B cell (primary cell): Measurements from ENCODE around the gene MAP3K1. TPM values are rescaled to one million over a fixed set of nuclear protein-coding genes. Genes with fewer than 3 reads are reported as not detected.
A peak's percentile ranks its signal among the peaks of the same experiment; 100 is the strongest.

ENCODE experiments used
- ATAC-seq: fragments of 200-7000 bp; cut with Tn5 transposase; one replicate; pipeline ENCODE4 v1.10.0; 2021; ENCODE audit warnings: low read depth, mild to moderate bottlenecking, moderate number of reproducible peaks, moderate library complexity
- CTCF ChIA-PET: fragments of 350-600 bp; sonication (Branson Sonifier 250); formaldehyde crosslinking; loops from one replicate; lab custom pipeline; 2021; ENCODE audit warnings: antibody characterized with exemption, inconsistent platforms; lab: Charles Lee
- POLR2A ChIA-PET: fragments of 350-600 bp; sonication (Branson Sonifier 250); formaldehyde crosslinking; loops from one replicate; lab custom pipeline; 2021; ENCODE audit warnings: antibody characterized with exemption; lab: Charles Lee
- DNase-seq: peaks from one replicate; pipeline ENCODE4 v3.0.0; 2013
- H2AFZ ChIP-seq: 2 replicates; pipeline ENCODE4 v1.6.1; 2012; ENCODE audit warnings: mild to moderate bottlenecking, low read depth, low read length; ENCODE audit not compliant: insufficient read depth, poor library complexity, severe bottlenecking
- H3K27ac ChIP-seq, 2 donors: 1 replicate in 1 of 2; 2 replicates in 1 of 2; pipeline ENCODE4 v1.5.1; 2012 to 2013; ENCODE audit warnings: low read length in 2 of 2, mild to moderate bottlenecking in 2 of 2, moderate library complexity in 1 of 2
- H3K27me3 ChIP-seq, 4 experiments: fragments of 200-600 bp in 1 of 4; sonication (generic) in 1 of 4; replicated peaks in 1 of 4; 1 replicate in 2 of 4; 2 replicates in 2 of 4; pipeline versions ENCODE4 v1.6.1 to v1.7.0; 2013 to 2016; ENCODE audit warnings: low read length in 3 of 4, mild to moderate bottlenecking in 2 of 4, mixed read lengths in 1 of 4, moderate library complexity in 1 of 4; ENCODE audit not compliant: insufficient read depth in 4 of 4, control insufficient read depth in 3 of 4; ENCODE audit errors: control extremely low read depth in 1 of 4
- H3K36me3 ChIP-seq, 2 experiments: replicated peaks in 1 of 2; 1 replicate in 1 of 2; 2 replicates in 1 of 2; pipeline versions ENCODE4 v1.6.1 to v1.7.1; 2013; ENCODE audit warnings: low read length in 1 of 2; ENCODE audit not compliant: insufficient read depth in 2 of 2, control insufficient read depth in 1 of 2; ENCODE audit errors: control extremely low read depth in 1 of 2, extremely low read depth in 1 of 2
- H3K4me1 ChIP-seq, 2 donors: fragments of 200-600 bp in 1 of 2; sonication (generic) in 1 of 2; 1 replicate in 1 of 2; 2 replicates in 1 of 2; pipeline versions ENCODE4 v1.5.1 to v1.6.1; 2013 to 2017; ENCODE audit warnings: low read length in 2 of 2; ENCODE audit not compliant: control insufficient read depth in 2 of 2, insufficient read depth in 2 of 2
- H3K4me2 ChIP-seq: replicated peaks from 2 replicates; pipeline ENCODE3; 2012; ENCODE audit warnings: mild to moderate bottlenecking, low read depth, low read length; ENCODE audit not compliant: poor library complexity, severe bottlenecking
- H3K4me3 ChIP-seq, 5 experiments: fragments of 200-600 bp in 1 of 5; sonication (generic) in 1 of 5; 1 replicate in 3 of 5; 2 replicates in 2 of 5; pipeline versions ENCODE4 v1.5.1 to v1.7.0; 2011 to 2016; ENCODE audit warnings: low read length in 4 of 5, mild to moderate bottlenecking in 4 of 5, low read depth in 2 of 5, control low read depth in 1 of 5, moderate library complexity in 1 of 5; ENCODE audit not compliant: insufficient read depth in 1 of 5; ENCODE audit errors: control extremely low read depth in 1 of 5, extremely low read depth in 1 of 5
- H3K79me2 ChIP-seq: fragments of 200-600 bp; sonication (generic); one replicate; pipeline ENCODE4 v1.6.0; 2016; ENCODE audit warnings: low read length; ENCODE audit not compliant: control insufficient read depth, insufficient read depth
- H3K9ac ChIP-seq: fragments of 200-600 bp; sonication (generic); 2 replicates; pipeline ENCODE4 v1.6.1; 2017; ENCODE audit warnings: mild to moderate bottlenecking, low read length, moderate library complexity
- H3K9me3 ChIP-seq, 3 donors: one replicate each; pipeline versions ENCODE4 v1.6.1 to v1.7.1; 2013; ENCODE audit warnings: low read length in 2 of 3; ENCODE audit not compliant: control insufficient read depth in 2 of 3, insufficient read depth in 1 of 3; ENCODE audit errors: control extremely low read depth in 1 of 3
- H4K20me1 ChIP-seq: 2 replicates; pipeline ENCODE4 v1.6.0; 2012; ENCODE audit warnings: mild to moderate bottlenecking, low read length; ENCODE audit not compliant: insufficient read depth, control insufficient read depth, poor library complexity, severe bottlenecking
- H3K27ac Mint-ChIP-seq: one replicate; pipeline ENCODE4 v1.8.0; 2021; ENCODE audit warnings: mixed read lengths
- H3K27me3 Mint-ChIP-seq: one replicate; pipeline ENCODE4 v1.8.0; 2021; ENCODE audit warnings: mixed read lengths
- H3K4me1 Mint-ChIP-seq: one replicate; pipeline ENCODE4 v1.8.0; 2021; ENCODE audit warnings: mixed read lengths
- H3K4me3 Mint-ChIP-seq: one replicate; pipeline ENCODE4 v1.8.0; 2021; ENCODE audit warnings: mixed read lengths
- H3K9me3 Mint-ChIP-seq: one replicate; pipeline ENCODE4 v1.8.0; 2022; ENCODE audit warnings: mixed read lengths; ENCODE audit not compliant: insufficient read depth
- EZH2 ChIP-seq: IDR thresholded peaks from 2 replicates; pipeline ENCODE4 v1.6.1; 2012; ENCODE audit warnings: borderline replicate concordance, low read depth, mild to moderate bottlenecking, moderate library complexity, low read length; ENCODE audit not compliant: insufficient read depth, poor library complexity, severe bottlenecking
- WGBS: methylation state at CpG from one replicate; pipeline ENCODE4 v1.1.5; 2013; ENCODE audit warnings: missing lambda C conversion rate; ENCODE audit not compliant: insufficient coverage; 5-methylcytosine and 5-hydroxymethylcytosine counted together
- intact Hi-C: fragments of 100-400 bp; cut with micrococcal nuclease; formaldehyde crosslinking; loops from one replicate; pipeline ENCODE4 v1.10.0; 2022
- polyA plus RNA-seq: library from polyadenylated mRNA; depleted of rRNA; stranded (reverse); fragments of >200 nt; gene quantifications from 2 replicates; pipeline ENCODE4 v1.2.3, GENCODE V29; 2012
- total RNA-seq, 2 donors: library from RNA; stranded (reverse); fragments of 120-200 nt in 1 of 2; gene quantifications; 1 replicate in 1 of 2; 2 replicates in 1 of 2; pipeline versions ENCODE4 v1.2.3 to v1.2.4, GENCODE V29; 2013 to 2022
- TF ChIP-seq, protein P1 (sequence below): fragments of 200-600 bp; IDR thresholded peaks from one replicate; pipeline ENCODE4 v1.8.0; 2022; ENCODE audit warnings: antibody characterized with exemption, mild to moderate bottlenecking

The MAP3K1 gene
- total and polyA plus RNA-seq, 2 donors (not counting 1 experiment from before 2014, with no cell fraction given) = 51.7 to 160 TPM

DNA sequence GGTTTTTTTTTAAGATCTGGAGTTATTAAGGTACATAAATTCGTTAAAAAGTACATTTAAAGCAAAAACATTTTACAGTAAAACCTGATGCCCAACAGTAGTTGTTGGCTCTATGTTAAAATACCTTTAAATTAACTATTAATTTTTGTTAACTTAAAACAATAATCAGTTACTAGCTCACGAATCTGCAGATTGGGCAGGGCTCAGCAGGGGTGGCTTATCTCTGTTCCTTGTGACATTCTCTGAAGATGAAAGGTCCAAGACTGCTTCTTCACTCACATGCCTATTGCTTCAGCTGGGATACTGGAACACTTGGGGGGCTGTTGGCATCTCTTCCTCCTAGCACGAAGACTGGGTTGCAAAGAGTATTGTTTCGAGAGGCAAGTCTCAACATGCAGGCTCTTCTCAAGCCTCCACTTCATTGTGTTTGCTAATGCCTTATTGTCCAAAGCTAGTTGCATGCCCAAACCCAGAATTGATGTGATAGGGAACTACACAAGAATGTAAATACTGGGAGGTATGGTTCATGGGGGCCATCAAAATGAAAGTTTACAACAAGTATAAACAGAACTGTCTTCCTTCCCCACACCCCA is 46.6 kb downstream of the MAP3K1 start:
- TF ChIP-seq, protein P1, sequence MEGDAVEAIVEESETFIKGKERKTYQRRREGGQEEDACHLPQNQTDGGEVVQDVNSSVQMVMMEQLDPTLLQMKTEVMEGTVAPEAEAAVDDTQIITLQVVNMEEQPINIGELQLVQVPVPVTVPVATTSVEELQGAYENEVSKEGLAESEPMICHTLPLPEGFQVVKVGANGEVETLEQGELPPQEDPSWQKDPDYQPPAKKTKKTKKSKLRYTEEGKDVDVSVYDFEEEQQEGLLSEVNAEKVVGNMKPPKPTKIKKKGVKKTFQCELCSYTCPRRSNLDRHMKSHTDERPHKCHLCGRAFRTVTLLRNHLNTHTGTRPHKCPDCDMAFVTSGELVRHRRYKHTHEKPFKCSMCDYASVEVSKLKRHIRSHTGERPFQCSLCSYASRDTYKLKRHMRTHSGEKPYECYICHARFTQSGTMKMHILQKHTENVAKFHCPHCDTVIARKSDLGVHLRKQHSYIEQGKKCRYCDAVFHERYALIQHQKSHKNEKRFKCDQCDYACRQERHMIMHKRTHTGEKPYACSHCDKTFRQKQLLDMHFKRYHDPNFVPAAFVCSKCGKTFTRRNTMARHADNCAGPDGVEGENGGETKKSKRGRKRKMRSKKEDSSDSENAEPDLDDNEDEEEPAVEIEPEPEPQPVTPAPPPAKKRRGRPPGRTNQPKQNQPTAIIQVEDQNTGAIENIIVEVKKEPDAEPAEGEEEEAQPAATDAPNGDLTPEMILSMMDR = no peak
- TF ChIP-seq EZH2 = no peak
- peak overlapping the region in 1 of 2 donors; percentile 48 for H3K27ac ChIP-seq
- H3K4me1 ChIP-seq = peaks cover 0 to 3% of the 10 kb centered on the region in 2 donors
- peaks cover 12 to 82% of the 10 kb centered on the region in 2 experiments for H3K36me3 ChIP-seq
- no peaks in the 10 kb centered on the region for H3K9me3 ChIP-seq
- intact Hi-C loops = no loop called here
- POLR2A ChIA-PET = interaction anchor here (0.7 to 1.2 kb wide), 2 partner anchors 21 to 33 kb away, joined by 5 to 7 read pairs; no protein-coding TSS in a partner anchor
- Mint-ChIP-seq H3K27me3 (no peaks in the 10 kb centered on the region), H3K4me1 (peaks cover 25% of the 10 kb centered on the region), H3K4me3 (no peak overlapping the region), H3K9me3 (no peaks in the 10 kb centered on the region), H3K27ac (no peak overlapping the region)
- CTCF ChIA-PET = interaction anchor here (1.0 to 3.4 kb wide), 5 partner anchors 10 to 592 kb away, joined by 4 to 9 read pairs (median 8); no protein-coding TSS in a partner anchor
- no peak overlapping the region for H3K4me2 ChIP-seq
- H3K9ac ChIP-seq = no peak overlapping the region
- ATAC-seq (no peak), DNase-seq (no peak)
- no peaks in the 10 kb centered on the region for H3K27me3 ChIP-seq
- WGBS = 83% methylated on average over 1 of the region's 4 CpGs
- H3K79me2 ChIP-seq = peaks cover 94% of the 10 kb centered on the region
- H2AFZ ChIP-seq = no peak overlapping the region
- peaks cover 67% of the 10 kb centered on the region for H4K20me1 ChIP-seq
- no peak overlapping the region for H3K4me3 ChIP-seq

DNA sequence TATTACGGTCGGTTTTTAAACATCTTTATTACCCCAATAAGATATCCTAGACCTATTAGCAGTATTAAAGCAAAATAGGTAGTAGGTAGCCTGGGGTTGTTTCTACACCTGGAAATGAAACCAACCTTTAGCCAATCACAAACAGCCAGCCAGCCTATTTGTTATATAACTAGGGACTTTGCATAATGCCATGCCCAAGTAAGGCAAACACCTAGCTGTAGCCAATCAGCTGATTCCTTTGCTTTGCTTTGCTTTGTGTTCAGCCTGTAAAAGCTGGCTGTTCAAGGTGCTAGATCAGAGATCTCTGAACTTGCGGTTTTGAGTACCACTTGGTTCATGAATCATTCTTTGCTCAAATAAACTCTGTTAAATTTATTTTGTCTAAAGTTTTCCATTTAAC is 47.6 kb downstream of the MAP3K1 start:
- H3K27me3 ChIP-seq = no peaks in the 10 kb centered on the region
- no peaks in the 10 kb centered on the region for H3K27me3 Mint-ChIP-seq
- H3K9me3 Mint-ChIP-seq = no peaks in the 10 kb centered on the region
- TF ChIP-seq, protein P1 = no peak
- TF ChIP-seq EZH2 = no peak
- no peak overlapping the region for H3K27ac Mint-ChIP-seq
- no CpG with 5 or more reads among the region's 3 CpGs for WGBS
- no peak overlapping the region for H3K9ac ChIP-seq
- H3K27ac ChIP-seq = peak overlapping the region in 1 of 2 donors; percentile 11
- DNase-seq (no peak), ATAC-seq (no peak)
- H3K36me3 ChIP-seq = peaks cover 13 to 82% of the 10 kb centered on the region in 2 experiments
- no peak overlapping the region for H2AFZ ChIP-seq
- no peak overlapping the region for H3K4me3 ChIP-seq
- H4K20me1 ChIP-seq = peaks cover 64% of the 10 kb centered on the region
- H3K9me3 ChIP-seq = no peaks in the 10 kb centered on the region
- peaks cover 93% of the 10 kb centered on the region for H3K79me2 ChIP-seq
- POLR2A ChIA-PET = no interaction called here
- intact Hi-C loops = no loop called here
- peaks cover 0 to 3% of the 10 kb centered on the region in 2 donors for H3K4me1 ChIP-seq
- H3K4me2 ChIP-seq = no peak overlapping the region
- H3K4me3 Mint-ChIP-seq = no peak overlapping the region
- CTCF ChIA-PET = interaction anchor here (2.4 kb wide), 1 partner anchor 593 kb away, joined by 6 read pairs; no protein-coding TSS in a partner anchor
- peaks cover 18% of the 10 kb centered on the region for H3K4me1 Mint-ChIP-seq
